Gastrocnemius medialis (tissue), 4 donors: ENCODE data around the gene CATSPER4.

Experiments
- POLR2A ChIP-seq, 2 donors: fragments of 450-650 bp; IDR thresholded peaks; one replicate each; pipeline ENCODE4 v1.6.1; 2017; ENCODE audit warnings: antibody characterized with exemption in 2 of 2, mild to moderate bottlenecking in 2 of 2, moderate library complexity in 2 of 2
- TF ChIP-seq, protein P1 (sequence below), 5 experiments: fragments of 450-650 bp in 3 of 5; fragments of 200-600 bp in 2 of 5; sonication (generic) in 2 of 5; IDR thresholded peaks in 4 of 5; conservative IDR thresholded peaks in 1 of 5; 1 replicate in 4 of 5; 2 replicates in 1 of 5; pipeline ENCODE4 v1.5.1; 2016 to 2019; ENCODE audit warnings: antibody characterized with exemption in 5 of 5, mild to moderate bottlenecking in 3 of 5, moderate library complexity in 3 of 5

- TF ChIP-seq, protein P1, sequence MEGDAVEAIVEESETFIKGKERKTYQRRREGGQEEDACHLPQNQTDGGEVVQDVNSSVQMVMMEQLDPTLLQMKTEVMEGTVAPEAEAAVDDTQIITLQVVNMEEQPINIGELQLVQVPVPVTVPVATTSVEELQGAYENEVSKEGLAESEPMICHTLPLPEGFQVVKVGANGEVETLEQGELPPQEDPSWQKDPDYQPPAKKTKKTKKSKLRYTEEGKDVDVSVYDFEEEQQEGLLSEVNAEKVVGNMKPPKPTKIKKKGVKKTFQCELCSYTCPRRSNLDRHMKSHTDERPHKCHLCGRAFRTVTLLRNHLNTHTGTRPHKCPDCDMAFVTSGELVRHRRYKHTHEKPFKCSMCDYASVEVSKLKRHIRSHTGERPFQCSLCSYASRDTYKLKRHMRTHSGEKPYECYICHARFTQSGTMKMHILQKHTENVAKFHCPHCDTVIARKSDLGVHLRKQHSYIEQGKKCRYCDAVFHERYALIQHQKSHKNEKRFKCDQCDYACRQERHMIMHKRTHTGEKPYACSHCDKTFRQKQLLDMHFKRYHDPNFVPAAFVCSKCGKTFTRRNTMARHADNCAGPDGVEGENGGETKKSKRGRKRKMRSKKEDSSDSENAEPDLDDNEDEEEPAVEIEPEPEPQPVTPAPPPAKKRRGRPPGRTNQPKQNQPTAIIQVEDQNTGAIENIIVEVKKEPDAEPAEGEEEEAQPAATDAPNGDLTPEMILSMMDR (IDR thresholded peaks at IDR 0.05 in 4 of 5, conservative IDR thresholded peaks at IDR 0.05 in 1 of 5) = no peak
- no peak for TF ChIP-seq POLR2A (IDR thresholded peaks at IDR 0.05)
Observed at GRCh38 chr1:26189331-26189730, 1.1 kb upstream of the CATSPER4 start.
